ENCODE data around the gene GPR89B.
"Not testable (repeated sequence)": the region's sequence is repeated elsewhere in the genome, so short reads cannot be mapped to it uniquely, and the experiment has no call there.

- TF ChIP-seq CTCF (IDR thresholded peaks at IDR 0.05; ENCODE audit: low read length); EZH2 (IDR thresholded peaks at IDR 0.05; ENCODE audit: borderline replicate concordance, low read length): not testable (repeated sequence)
These were observed 30.7 kb downstream of the GPR89B start for GRCh38 chr1:147958906-147959305.
